ENCODE results near the gene PARD3B. TPM values are rescaled to one million over a fixed set of nuclear protein-coding genes. Genes with fewer than 3 reads are reported as not detected.

The PARD3B gene
- total RNA-seq, 1 donor from 2014 or later = not detected

- no peak for ATAC-seq (ENCODE audit: low read depth)
- peaks cover 4% of the 10 kb centered on the region for H3K4me1 Mint-ChIP-seq
- H3K27ac Mint-ChIP-seq = no peak overlapping the region
- intact Hi-C loops (cut with micrococcal nuclease) = no loop called here
- TF ChIP-seq CTCF (IDR thresholded peaks at IDR 0.05) = no peak
- H3K9me3 Mint-ChIP-seq = no peaks in the 10 kb centered on the region
- no peak for DNase-seq
- no peak overlapping the region for H3K4me3 Mint-ChIP-seq
- POLR2A ChIA-PET = no interaction called here
- CTCF ChIA-PET = no interaction called here
- H3K27me3 Mint-ChIP-seq = peaks cover 6% of the 10 kb centered on the region
- no peaks in the 10 kb centered on the region for H3K36me3 Mint-ChIP-seq (ENCODE audit: low read depth)
Measured at GRCh38 chr2:205347899-205348298, 802.6 kb downstream of the PARD3B start.

- DNase-seq = no peak
- H3K4me3 Mint-ChIP-seq = no peak overlapping the region
- no peaks in the 10 kb centered on the region for H3K9me3 Mint-ChIP-seq
- H3K4me1 Mint-ChIP-seq = peaks cover 4% of the 10 kb centered on the region
- ChIA-PET POLR2A (no interaction called here), CTCF (no interaction called here)
- ATAC-seq (ENCODE audit: low read depth) = no peak
- no peaks in the 10 kb centered on the region for H3K36me3 Mint-ChIP-seq (ENCODE audit: low read depth)
- TF ChIP-seq CTCF (IDR thresholded peaks at IDR 0.05) = no peak
- H3K27me3 Mint-ChIP-seq = no peaks in the 10 kb centered on the region
- no peak overlapping the region for H3K27ac Mint-ChIP-seq
- intact Hi-C loops (cut with micrococcal nuclease) = no loop called here
Measured at GRCh38 chr2:205352094-205352493, 806.8 kb downstream of the PARD3B start.

GRCh38 chr2:205352593-205352992 lies 807.3 kb downstream of the PARD3B start:
- Mint-ChIP-seq H3K36me3 (ENCODE audit: low read depth) (no peaks in the 10 kb centered on the region), H3K27me3 (no peaks in the 10 kb centered on the region), H3K27ac (no peak overlapping the region), H3K4me1 (peaks cover 4% of the 10 kb centered on the region), H3K9me3 (no peaks in the 10 kb centered on the region), H3K4me3 (no peak overlapping the region)
- POLR2A ChIA-PET = no interaction called here
- DNase-seq (no peak), ATAC-seq (ENCODE audit: low read depth) (no peak)
- TF ChIP-seq CTCF (IDR thresholded peaks at IDR 0.05) = no peak
- intact Hi-C loops (cut with micrococcal nuclease) = no loop called here
- CTCF ChIA-PET = no interaction called here

- Mint-ChIP-seq H3K4me3 (no peak overlapping the region), H3K4me1 (no peaks in the 10 kb centered on the region), H3K9me3 (no peaks in the 10 kb centered on the region), H3K27ac (no peak overlapping the region), H3K36me3 (ENCODE audit: low read depth) (no peaks in the 10 kb centered on the region), H3K27me3 (no peaks in the 10 kb centered on the region)
- no peak for TF ChIP-seq CTCF (IDR thresholded peaks at IDR 0.05)
- ChIA-PET POLR2A (no interaction called here), CTCF (no interaction called here)
- no peak for DNase-seq
- intact Hi-C loops (cut with micrococcal nuclease) = no loop called here
- ATAC-seq (ENCODE audit: low read depth) = no peak
Measured at GRCh38 chr2:205357732-205358131, 812.5 kb downstream of the PARD3B start.

- intact Hi-C loops (cut with micrococcal nuclease) = no loop called here
- DNase-seq (no peak), ATAC-seq (ENCODE audit: low read depth) (no peak)
- H3K4me3 Mint-ChIP-seq = no peak overlapping the region
- ChIA-PET CTCF (no interaction called here), POLR2A (no interaction called here)
- no peaks in the 10 kb centered on the region for H3K4me1 Mint-ChIP-seq
- no peak for TF ChIP-seq CTCF (IDR thresholded peaks at IDR 0.05)
- H3K36me3 Mint-ChIP-seq (ENCODE audit: low read depth) = no peaks in the 10 kb centered on the region
- no peak overlapping the region for H3K27ac Mint-ChIP-seq
- H3K27me3 Mint-ChIP-seq = no peaks in the 10 kb centered on the region
- no peaks in the 10 kb centered on the region for H3K9me3 Mint-ChIP-seq
Measured at GRCh38 chr2:205358351-205358815, 813.1 kb downstream of the PARD3B start.

All from activated B cell treated with CpG ODN at 0.5 μM for 24 hours (primary cell).